ENCODE results near the gene MYOZ3. TPM values are rescaled to one million over a fixed set of nuclear protein-coding genes. Genes with fewer than 3 reads are reported as not detected.
A peak's percentile ranks its signal among the peaks of the same experiment; 100 is the strongest.

MYOZ3 gene
- polyA plus RNA-seq, 1 experiment: 0.13 TPM

GRCh38 chr5:150638053-150638444 is 23.0 kb upstream of the MYOZ3 start:
- ChIA-PET CTCF (interaction anchor here (1.1 kb wide), 1 partner anchor 17 kb away, joined by 4 read pairs; no protein-coding TSS in a partner anchor), POLR2A (interaction anchor here (0.5 kb wide), 1 partner anchor 9 kb away, joined by 3 read pairs; no protein-coding TSS in a partner anchor)
- no peak for DNase-seq (ENCODE audit: low read depth)
- Histone ChIP-seq H3K27me3 (ENCODE audit: control insufficient read depth, insufficient read depth, low read length) (no peaks in the 10 kb centered on the region), H3K36me3 (ENCODE audit: control insufficient read depth, insufficient read depth, low read length) (no peaks in the 10 kb centered on the region), H3K4me3 (ENCODE audit: low read depth, low read length) (no peak overlapping the region)
- TF ChIP-seq CTCF (IDR thresholded peaks at IDR 0.05; ENCODE audit: insufficient read depth, low read depth, low read length): no peak

GRCh38 chr5:150638488-150639376 is 22.3 kb upstream of the MYOZ3 start:
- Histone ChIP-seq H3K4me3 (ENCODE audit: low read depth, low read length) (no peak overlapping the region), H3K36me3 (ENCODE audit: control insufficient read depth, insufficient read depth, low read length) (no peaks in the 10 kb centered on the region), H3K27me3 (ENCODE audit: control insufficient read depth, insufficient read depth, low read length) (no peaks in the 10 kb centered on the region)
- no peak for DNase-seq (ENCODE audit: low read depth)
- ChIA-PET CTCF (interaction anchor here (0.9 to 8.5 kb wide), 3 partner anchors 17 to 180 kb away, joined by 4 to 60 read pairs (median 4); no protein-coding TSS in a partner anchor), POLR2A (interaction anchor here (0.5 kb wide), 1 partner anchor 166 kb away, joined by 4 read pairs; no protein-coding TSS in a partner anchor)
- no peak for TF ChIP-seq CTCF (IDR thresholded peaks at IDR 0.05; ENCODE audit: insufficient read depth, low read depth, low read length)

GRCh38 chr5:150639377-150639692 is 21.7 kb upstream of the MYOZ3 start:
- ChIA-PET POLR2A (interaction anchor here (0.5 kb wide), 1 partner anchor 166 kb away, joined by 4 read pairs; no protein-coding TSS in a partner anchor), CTCF (interaction anchor here (0.9 to 8.5 kb wide), 3 partner anchors 16 to 180 kb away, joined by 3 to 60 read pairs (median 4); no protein-coding TSS in a partner anchor)
- Histone ChIP-seq H3K4me3 (ENCODE audit: low read depth, low read length) (no peak overlapping the region), H3K36me3 (ENCODE audit: control insufficient read depth, insufficient read depth, low read length) (no peaks in the 10 kb centered on the region), H3K27me3 (ENCODE audit: control insufficient read depth, insufficient read depth, low read length) (no peaks in the 10 kb centered on the region)
- no peak for DNase-seq (ENCODE audit: low read depth)
- TF ChIP-seq CTCF (IDR thresholded peaks at IDR 0.05; ENCODE audit: insufficient read depth, low read depth, low read length): no peak

GRCh38 chr5:150639751-150640150 is 21.3 kb upstream of the MYOZ3 start:
- CTCF ChIA-PET: interaction anchor here (0.9 to 8.5 kb wide), 4 partner anchors 13 to 181 kb away, joined by 3 to 60 read pairs (median 5); no protein-coding TSS in a partner anchor
- H3K36me3 ChIP-seq (ENCODE audit: control insufficient read depth, insufficient read depth, low read length): no peaks in the 10 kb centered on the region
- no peaks in the 10 kb centered on the region for H3K27me3 ChIP-seq (ENCODE audit: control insufficient read depth, insufficient read depth, low read length)
- DNase-seq (ENCODE audit: low read depth): no peak
- POLR2A ChIA-PET: no interaction called here
- TF ChIP-seq CTCF (IDR thresholded peaks at IDR 0.05; ENCODE audit: insufficient read depth, low read depth, low read length): no peak
- H3K4me3 ChIP-seq (ENCODE audit: low read depth, low read length): no peak overlapping the region

- Histone ChIP-seq H3K4me3 (ENCODE audit: low read depth, low read length) (peak within 1 kb of the TSS; percentile 50), H3K36me3 (ENCODE audit: control insufficient read depth, insufficient read depth, low read length) (no peaks in the 10 kb centered on the region), H3K27me3 (ENCODE audit: control insufficient read depth, insufficient read depth, low read length) (no peaks in the 10 kb centered on the region)
- DNase-seq (ENCODE audit: low read depth): peak; percentile 89
- ChIA-PET CTCF (interaction anchor here (0.9 to 8.5 kb wide), 4 partner anchors 14 to 79 kb away, joined by 3 to 60 read pairs (median 4); no protein-coding TSS in a partner anchor), POLR2A (no interaction called here)
- 0 out of 2 replicates have a peak, but pooled peaks have one; percentile 7 for TF ChIP-seq CTCF (IDR thresholded peaks at IDR 0.05; ENCODE audit: insufficient read depth, low read depth, low read length)
These were observed 20.6 kb upstream of the MYOZ3 start, which contains the start of gene SYNPO for GRCh38 chr5:150640311-150641005. SYNPO (plus strand) TSS chr5:150640660; CDS start chr5:150648276, 7,616 bp downstream.

All from BJ (cell line).